HUES6 (cell line): ENCODE data around the gene TCF25.

Experiments
- H3K27ac ChIP-seq: 2 replicates; pipeline ENCODE4 v1.7.0; 2013; ENCODE audit warnings: low read depth, mild to moderate bottlenecking, low read length, inconsistent platforms
- H3K27me3 ChIP-seq: 2 replicates; pipeline ENCODE4 v1.6.1; 2013; ENCODE audit warnings: low read length; ENCODE audit not compliant: control insufficient read depth, insufficient read depth
- H3K36me3 ChIP-seq: 2 replicates; pipeline ENCODE4 v1.6.1; 2013; ENCODE audit warnings: low read length; ENCODE audit not compliant: control insufficient read depth, insufficient read depth
- H3K4me1 ChIP-seq: 2 replicates; pipeline ENCODE4 v1.6.1; 2013; ENCODE audit warnings: low read length; ENCODE audit not compliant: control insufficient read depth, insufficient read depth
- H3K4me3 ChIP-seq: 2 replicates; pipeline ENCODE4 v1.5.1; 2013; ENCODE audit warnings: low read depth, low read length
- H3K9ac ChIP-seq: one replicate; pipeline ENCODE4 v1.6.1; 2013; ENCODE audit warnings: mild to moderate bottlenecking, low read length
- H3K9me3 ChIP-seq: 2 replicates; pipeline ENCODE4 v1.6.1; 2013; ENCODE audit warnings: low read depth, low read length; ENCODE audit not compliant: control insufficient read depth, insufficient read depth

TCF25 gene

DNA sequence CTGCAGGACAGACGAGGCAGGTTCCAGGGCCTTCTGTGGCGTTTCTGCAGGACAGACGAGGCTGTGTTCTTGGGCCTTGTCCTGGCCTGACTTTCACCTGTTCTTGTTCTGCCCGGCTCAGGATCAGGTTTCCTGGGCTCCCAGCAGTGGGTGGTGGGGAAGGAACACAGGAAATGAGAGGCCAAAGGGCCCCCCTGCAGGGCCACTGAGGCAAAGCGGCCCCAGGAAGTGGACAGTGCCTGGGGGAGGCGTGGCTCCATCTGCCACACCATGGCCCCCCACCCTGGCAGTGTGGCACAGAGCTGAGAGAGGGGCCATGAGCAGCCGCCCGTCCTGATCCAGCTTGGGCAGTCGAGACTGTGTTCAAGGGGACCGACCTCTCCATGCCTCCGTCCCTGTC is 24.4 kb upstream of the TCF25 start:
- H3K9me3 ChIP-seq: no peaks in the 10 kb centered on the region
- no peaks in the 10 kb centered on the region for H3K36me3 ChIP-seq
- H3K27ac ChIP-seq: no peak overlapping the region
- H3K9ac ChIP-seq: no peak overlapping the region
- H3K27me3 ChIP-seq: no peaks in the 10 kb centered on the region
- no peak overlapping the region for H3K4me3 ChIP-seq
- H3K4me1 ChIP-seq: peaks cover 5% of the 10 kb centered on the region; the same call in 1 of the 2 replicates

DNA sequence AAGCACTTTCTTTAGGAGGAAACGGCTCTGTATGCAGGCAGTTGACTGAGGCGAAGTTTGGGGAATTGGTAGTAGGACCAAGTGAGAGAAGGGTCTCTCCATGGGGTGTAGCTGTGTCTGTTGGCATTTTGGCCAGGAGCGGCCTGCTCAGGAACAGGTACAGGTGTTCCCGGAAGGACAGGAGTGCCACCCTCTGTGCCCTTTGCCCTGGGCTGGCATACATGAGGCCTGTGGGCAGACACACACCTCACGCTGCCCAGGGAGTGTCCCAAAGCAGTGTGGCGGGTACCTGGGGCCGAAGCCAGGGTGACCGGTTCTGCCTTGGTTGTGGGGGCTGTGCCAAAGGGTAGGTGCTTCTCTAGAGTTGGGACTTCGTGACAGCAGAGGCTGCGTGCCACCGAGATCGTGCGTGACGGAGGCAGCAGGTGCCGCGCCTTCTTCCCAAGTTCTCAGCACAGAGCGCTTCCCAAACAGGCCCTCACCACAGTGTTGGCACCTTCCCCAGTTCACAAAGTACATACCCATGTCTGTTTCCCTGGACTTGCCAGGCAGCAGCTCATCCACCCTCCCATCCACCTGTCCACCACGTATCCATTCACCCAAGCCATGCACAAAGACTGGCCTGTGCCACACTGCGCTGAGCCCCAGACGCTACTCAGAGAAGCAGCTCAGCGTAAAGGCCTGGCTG is 19.9 kb upstream of the TCF25 start:
- Histone ChIP-seq H3K9ac (no peak overlapping the region), H3K4me1 (peaks cover 5% of the 10 kb centered on the region; the same call in 1 of the 2 replicates), H3K27ac (no peak overlapping the region), H3K36me3 (no peaks in the 10 kb centered on the region), H3K27me3 (no peaks in the 10 kb centered on the region), H3K4me3 (no peak overlapping the region), H3K9me3 (no peaks in the 10 kb centered on the region)

DNA sequence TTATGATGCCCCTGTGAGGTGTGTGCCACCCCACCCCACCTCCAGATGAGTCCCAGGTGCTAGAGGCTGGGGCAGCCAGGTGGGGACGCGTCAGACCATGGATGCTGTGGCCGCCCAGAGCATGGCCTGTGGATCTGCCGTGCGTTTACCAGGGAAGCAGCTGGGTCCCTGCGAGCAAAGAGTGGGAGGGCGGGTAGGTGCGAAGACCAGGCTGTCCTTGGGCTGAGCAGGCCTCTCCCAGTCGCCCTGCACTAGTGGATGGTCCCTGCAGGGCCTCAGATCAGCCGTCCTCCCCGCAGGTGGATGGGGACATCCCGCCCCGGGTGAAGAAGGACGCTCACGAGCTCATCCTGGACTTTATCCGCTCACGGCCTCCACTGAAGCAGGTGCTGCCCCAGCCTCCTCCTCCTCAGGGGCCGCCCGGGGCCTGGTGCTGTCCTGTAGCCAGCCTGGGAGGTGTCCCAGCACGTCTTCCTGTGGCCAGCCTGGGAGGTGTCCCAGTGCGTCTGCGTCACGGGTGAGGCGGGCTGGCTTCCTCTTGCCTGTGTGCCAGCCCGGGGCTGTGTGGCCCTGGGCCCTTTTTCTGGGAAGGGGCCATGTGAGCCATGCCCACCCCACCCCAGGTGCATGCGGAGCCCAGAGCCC is 18.0 kb upstream of the TCF25 start:
- no peaks in the 10 kb centered on the region for H3K9me3 ChIP-seq
- H3K9ac ChIP-seq: no peak overlapping the region
- H3K4me1 ChIP-seq: no peaks in the 10 kb centered on the region
- H3K27me3 ChIP-seq: no peaks in the 10 kb centered on the region
- H3K36me3 ChIP-seq: no peaks in the 10 kb centered on the region
- no peak overlapping the region for H3K27ac ChIP-seq
- no peak overlapping the region for H3K4me3 ChIP-seq

DNA sequence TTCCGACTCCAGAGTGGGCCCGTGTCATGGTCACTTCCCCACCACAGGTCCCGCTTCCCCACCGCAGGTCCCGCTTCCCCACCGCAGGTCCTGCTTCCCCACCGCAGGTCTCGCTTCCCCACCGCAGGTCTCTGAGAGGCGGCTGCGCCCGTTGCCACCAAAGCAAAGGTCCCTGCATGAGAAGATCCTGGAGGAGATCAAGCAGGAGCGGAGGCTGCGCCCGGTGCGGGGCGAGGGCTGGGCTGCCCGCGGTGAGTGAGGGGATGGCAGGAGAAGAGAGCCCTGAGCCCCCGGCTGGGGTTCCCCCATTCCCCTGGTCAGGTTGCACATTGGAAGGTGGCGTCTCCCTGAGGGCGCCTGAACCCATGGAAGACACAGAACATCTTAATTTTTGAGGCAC is 17.4 kb upstream of the TCF25 start:
- H3K36me3 ChIP-seq: no peaks in the 10 kb centered on the region
- no peaks in the 10 kb centered on the region for H3K4me1 ChIP-seq
- no peak overlapping the region for H3K27ac ChIP-seq
- H3K9me3 ChIP-seq: no peaks in the 10 kb centered on the region
- no peak overlapping the region for H3K4me3 ChIP-seq
- no peak overlapping the region for H3K9ac ChIP-seq
- H3K27me3 ChIP-seq: no peaks in the 10 kb centered on the region

DNA sequence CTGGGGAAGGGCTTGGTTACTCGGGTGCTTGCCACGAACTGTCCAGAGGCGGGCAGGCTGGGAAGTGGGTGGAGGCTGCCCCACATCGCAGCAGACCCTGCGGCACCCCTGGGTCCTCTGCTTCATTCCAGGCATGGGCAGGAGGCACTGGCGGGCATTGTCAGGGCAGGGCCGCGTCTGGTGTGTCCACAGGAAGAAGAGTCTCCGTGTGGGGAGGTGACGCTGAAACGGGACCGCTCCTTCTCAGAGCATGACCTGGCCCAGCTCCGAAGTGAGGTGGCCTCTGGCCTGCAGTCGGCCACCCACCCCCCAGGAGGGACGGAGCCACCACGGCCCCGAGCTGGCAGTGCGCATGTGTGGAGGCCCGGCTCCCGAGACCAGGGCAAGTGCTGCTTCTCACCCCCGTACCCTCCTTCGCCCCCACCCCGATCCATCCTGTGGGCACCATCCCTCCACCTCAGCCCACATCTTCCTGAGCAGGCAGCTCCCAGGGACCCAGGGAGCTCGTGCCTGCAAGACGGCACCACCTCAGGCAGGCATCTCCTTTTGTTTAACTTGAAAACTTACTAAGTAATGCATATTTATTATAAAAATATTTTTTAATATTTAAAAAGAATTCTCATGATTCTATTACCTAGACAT is 14.3 kb upstream of the TCF25 start:
- Histone ChIP-seq H3K36me3 (no peaks in the 10 kb centered on the region), H3K27ac (no peak overlapping the region), H3K4me3 (no peak overlapping the region), H3K4me1 (no peaks in the 10 kb centered on the region; the same call in 1 of the 2 replicates), H3K27me3 (no peaks in the 10 kb centered on the region), H3K9me3 (no peaks in the 10 kb centered on the region), H3K9ac (no peak overlapping the region)

DNA sequence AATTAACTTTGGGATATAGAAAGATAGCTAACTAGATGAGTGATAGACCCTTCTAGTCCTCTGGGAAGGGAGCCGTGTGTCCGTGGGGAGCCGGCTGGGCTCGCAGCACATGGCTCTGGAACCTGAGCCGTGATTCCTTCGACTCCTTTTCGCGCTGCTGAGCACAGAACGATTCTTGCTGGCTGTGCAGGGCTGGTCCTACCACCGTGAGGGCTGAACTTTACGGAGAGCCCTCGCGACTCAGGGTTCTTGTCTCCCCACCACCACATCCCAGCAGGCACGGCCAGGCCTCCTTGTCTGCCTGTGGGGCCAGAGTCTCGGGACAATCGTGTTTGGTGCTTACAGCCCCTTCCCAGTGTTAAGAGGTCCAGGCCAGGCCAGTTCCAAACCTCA is 13.8 kb upstream of the TCF25 start:
- Histone ChIP-seq H3K9ac (no peak overlapping the region), H3K27ac (no peak overlapping the region), H3K4me3 (no peak overlapping the region), H3K4me1 (no peaks in the 10 kb centered on the region; the same call in 1 of the 2 replicates), H3K27me3 (no peaks in the 10 kb centered on the region), H3K36me3 (no peaks in the 10 kb centered on the region), H3K9me3 (no peaks in the 10 kb centered on the region)

DNA sequence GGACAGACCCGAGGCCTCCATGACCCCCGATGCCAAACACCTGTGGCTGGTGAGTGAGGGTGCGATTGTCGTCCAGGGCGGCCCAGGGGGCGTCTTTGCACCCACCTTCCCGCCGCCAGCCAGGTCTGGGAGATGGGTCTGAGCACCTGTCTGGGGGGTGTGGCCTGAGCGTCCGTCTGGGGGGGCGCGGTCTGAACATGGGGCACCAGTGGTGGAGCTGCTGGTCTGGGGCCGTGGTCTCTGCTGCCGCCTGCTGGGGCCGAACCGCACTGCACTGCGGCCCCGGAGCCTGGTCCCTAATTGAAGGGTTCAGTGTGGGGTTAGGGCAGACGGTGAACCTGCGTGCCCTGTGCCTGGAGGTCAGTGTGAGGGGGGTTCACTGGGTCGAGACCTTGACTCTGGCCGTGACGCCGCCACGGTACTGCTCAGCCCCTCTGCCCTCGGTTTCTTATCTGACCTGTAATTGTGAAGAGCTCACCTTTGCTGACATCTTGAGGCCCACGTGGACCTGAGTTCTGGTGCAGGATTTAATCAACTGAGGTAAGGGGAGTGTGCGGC is 12.6 kb upstream of the TCF25 start:
- Histone ChIP-seq H3K4me1 (no peaks in the 10 kb centered on the region; the same call in 1 of the 2 replicates), H3K9ac (no peak overlapping the region), H3K27me3 (no peaks in the 10 kb centered on the region), H3K4me3 (no peak overlapping the region), H3K27ac (no peak overlapping the region), H3K9me3 (no peaks in the 10 kb centered on the region), H3K36me3 (no peaks in the 10 kb centered on the region)

DNA sequence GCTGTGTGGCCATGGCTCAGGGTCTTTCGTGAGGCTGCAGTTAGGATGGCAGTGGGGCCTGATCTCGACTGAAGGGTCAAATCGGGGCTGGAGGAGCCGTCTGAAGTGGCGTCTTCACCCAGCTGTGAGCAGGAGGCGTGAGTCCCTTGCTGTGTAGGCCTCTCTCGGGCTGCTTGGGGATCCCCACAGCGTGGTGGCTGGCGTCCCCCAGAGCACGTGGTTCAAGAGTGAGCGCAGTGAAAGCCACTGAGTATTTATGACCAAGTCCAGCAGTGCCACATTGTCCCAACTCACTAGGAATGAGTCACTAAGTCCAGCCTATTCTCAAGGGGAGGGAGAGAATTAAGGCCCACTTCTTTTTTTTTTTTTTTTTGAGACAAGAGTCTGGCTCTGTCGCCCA is 11.7 kb upstream of the TCF25 start:
- Histone ChIP-seq H3K9ac (no peak overlapping the region), H3K27ac (no peak overlapping the region), H3K9me3 (no peaks in the 10 kb centered on the region), H3K27me3 (no peaks in the 10 kb centered on the region), H3K4me1 (no peaks in the 10 kb centered on the region; the same call in 1 of the 2 replicates), H3K36me3 (no peaks in the 10 kb centered on the region), H3K4me3 (no peak overlapping the region)

DNA sequence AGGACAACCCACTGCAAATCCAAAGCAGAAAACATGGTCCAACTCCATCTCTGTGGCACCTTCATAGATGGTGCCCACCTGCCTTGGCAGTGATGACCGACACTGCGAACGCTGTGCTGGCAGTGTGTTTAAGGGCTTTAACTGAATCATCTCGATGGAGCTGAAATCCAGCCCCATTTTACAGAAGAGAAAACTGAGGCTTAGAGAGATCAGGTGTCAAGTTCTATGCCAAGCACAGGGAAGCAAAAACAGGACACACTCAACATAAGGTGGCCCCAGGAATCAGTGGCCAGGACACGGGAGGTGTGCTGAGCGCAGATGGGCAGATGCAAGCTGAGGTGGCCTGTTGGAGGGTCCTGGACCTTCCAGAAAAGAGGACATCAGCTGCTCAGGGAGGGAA is 10.7 kb upstream of the TCF25 start:
- Histone ChIP-seq H3K27ac (no peak overlapping the region), H3K4me1 (no peaks in the 10 kb centered on the region; the same call in 1 of the 2 replicates), H3K36me3 (peaks cover under 1% of the 10 kb centered on the region; the same call in 1 of the 2 replicates), H3K9ac (no peak overlapping the region), H3K4me3 (no peak overlapping the region), H3K27me3 (no peaks in the 10 kb centered on the region), H3K9me3 (peaks cover 2% of the 10 kb centered on the region; the same call in 1 of the 2 replicates)

DNA sequence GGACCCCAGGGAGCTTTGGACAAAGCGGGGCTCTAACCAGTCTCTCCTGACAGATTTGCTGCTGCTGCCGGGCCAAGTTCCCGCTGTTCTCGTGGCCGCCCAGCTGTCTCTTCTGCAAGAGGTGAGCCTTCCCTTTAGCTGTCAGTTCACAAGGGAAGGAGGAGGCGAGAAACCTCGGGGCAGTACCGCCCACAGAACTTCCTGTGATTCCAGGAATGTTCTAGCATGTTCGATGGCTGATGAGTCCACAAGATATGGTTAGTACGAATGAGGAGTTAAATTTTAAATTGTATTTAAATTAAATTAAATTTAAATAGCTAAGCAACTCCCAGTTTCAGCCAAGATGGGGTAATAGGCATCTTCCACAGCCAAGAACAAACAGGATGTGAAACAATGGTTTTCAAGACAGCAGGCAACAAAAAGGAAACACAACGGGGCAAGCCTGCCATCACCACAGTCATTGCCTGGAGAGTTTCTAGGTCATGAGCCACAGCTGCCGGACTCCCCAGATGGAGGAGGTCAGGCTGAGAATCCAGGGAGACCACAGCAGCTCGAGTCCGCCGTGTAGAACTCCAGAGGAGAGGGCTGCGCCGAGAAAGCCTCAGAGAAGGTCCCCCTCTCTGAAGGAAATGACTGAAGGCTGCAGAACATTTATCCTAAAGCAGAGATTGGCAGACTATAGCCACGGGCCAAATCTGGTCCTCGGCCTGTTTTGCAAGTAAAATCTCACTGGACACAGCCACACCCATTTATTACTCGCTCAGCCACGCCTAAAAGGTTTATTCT is 9.5 kb upstream of the TCF25 start:
- Histone ChIP-seq H3K4me1 (no peaks in the 10 kb centered on the region; the same call in 1 of the 2 replicates), H3K27ac (no peak overlapping the region), H3K4me3 (no peak overlapping the region), H3K27me3 (no peaks in the 10 kb centered on the region), H3K9me3 (peaks cover 9% of the 10 kb centered on the region), H3K36me3 (peaks cover 5% of the 10 kb centered on the region; the same call in 1 of the 2 replicates), H3K9ac (no peak overlapping the region)
